Tibial nerve (tissue), 4 donors: Measurements from ENCODE around the gene AFAP1L2. TPM values are rescaled to one million over a fixed set of nuclear protein-coding genes. Genes with fewer than 3 reads are reported as not detected.
"Not testable (repeated sequence)": the region's sequence is repeated elsewhere in the genome, so short reads cannot be mapped to it uniquely, and the experiment has no call there.

Experiments
- DNase-seq, 2 donors: peaks; one replicate each; pipeline ENCODE4 v3.0.0-alpha.2; 2019; ENCODE audit warnings: low spot score in 2 of 2
- H3K27ac ChIP-seq, 4 donors: fragments of 200-600 bp; sonication (generic) in 3 of 4; one replicate each; pipeline ENCODE4 v1.5.1; 2017 to 2019; ENCODE audit warnings: mild to moderate bottlenecking in 1 of 4
- H3K27me3 ChIP-seq, 2 donors: fragments of 200-600 bp; sonication (generic) in 1 of 2; one replicate each; pipeline versions ENCODE4 v1.5.1 to v1.6.0; 2017 to 2019
- H3K36me3 ChIP-seq, 3 donors: fragments of 200-600 bp; sonication (generic); one replicate each; pipeline ENCODE4 v1.5.1; 2018 to 2019
- H3K4me1 ChIP-seq, 4 donors: fragments of 200-600 bp; sonication (generic) in 3 of 4; one replicate each; pipeline ENCODE4 v1.5.1; 2017 to 2019
- H3K4me3 ChIP-seq, 4 donors: fragments of 200-600 bp; sonication (generic) in 3 of 4; one replicate each; pipeline ENCODE4 v1.5.1; 2017 to 2019; ENCODE audit warnings: mild to moderate bottlenecking in 1 of 4, moderate library complexity in 1 of 4
- H3K9me3 ChIP-seq, 4 donors: fragments of 200-600 bp; sonication (generic) in 3 of 4; one replicate each; pipeline ENCODE4 v1.5.1; 2017 to 2019
- CTCF ChIP-seq, 5 experiments: fragments of 200-600 bp in 3 of 5; fragments of 450-650 bp in 2 of 5; sonication (generic) in 3 of 5; IDR thresholded peaks; one replicate each; pipeline ENCODE4 v1.5.1; 2016 to 2019; ENCODE audit warnings: antibody characterized with exemption in 5 of 5, mild to moderate bottlenecking in 3 of 5, moderate library complexity in 2 of 5
- EP300 ChIP-seq, 2 donors: sonication (generic); formaldehyde crosslinking; IDR thresholded peaks; one replicate each; pipeline ENCODE4 v1.6.1; 2017; ENCODE audit warnings: antibody characterized with exemption in 2 of 2, mild to moderate bottlenecking in 1 of 2
- POLR2A ChIP-seq, 2 donors: fragments of 450-650 bp; IDR thresholded peaks; one replicate each; pipeline ENCODE4 v1.6.1; 2017; ENCODE audit warnings: antibody characterized with exemption in 2 of 2, mild to moderate bottlenecking in 2 of 2, moderate library complexity in 2 of 2
- WGBS, 2 donors: methylation state at CpG; one replicate each; pipeline ENCODE4 v1.1.5; 2018; 5-methylcytosine and 5-hydroxymethylcytosine counted together
- total RNA-seq, 4 donors: library from RNA; depleted of rRNA; stranded (reverse); fragments of >200 nt; gene quantifications; one replicate each; pipeline ENCODE4 v1.1.0, GENCODE V29; 2016

Gene AFAP1L2
- total RNA-seq, 4 donors from 2014 or later = 96.3 to 176 (median 127) TPM

GRCh38 chr10:114337510-114338462 lies 66.5 kb downstream of the AFAP1L2 start:
- DNase-seq = no peak
- no peak for TF ChIP-seq CTCF (IDR thresholded peaks at IDR 0.05)
- no peak for TF ChIP-seq POLR2A (IDR thresholded peaks at IDR 0.05)
- no peak for TF ChIP-seq EP300 (IDR thresholded peaks at IDR 0.05)
- 74 to 82% methylated on average over 19 of the region's 19 CpGs for WGBS, 2 donors

GRCh38 chr10:114336823-114337509 lies 67.3 kb downstream of the AFAP1L2 start:
- TF ChIP-seq EP300 (IDR thresholded peaks at IDR 0.05) (no peak), POLR2A (IDR thresholded peaks at IDR 0.05) (no peak), CTCF (IDR thresholded peaks at IDR 0.05) (no peak)
- peaks cover 0 to 69% (median 27%) of the 10 kb centered on the region in 4 donors for H3K4me1 ChIP-seq
- 77 to 81% methylated on average over 10 of the region's 10 CpGs for WGBS, 2 donors
- H3K27me3 ChIP-seq = no peaks in the 10 kb centered on the region
- H3K27ac ChIP-seq = peak overlapping the region in 2 of 4 donors; percentile 9 to 62
- no peak overlapping the region for H3K4me3 ChIP-seq
- H3K36me3 ChIP-seq = peaks cover 0 to 46% (median 0%) of the 10 kb centered on the region in 3 donors
- DNase-seq = no peak
- H3K9me3 ChIP-seq = no peaks in the 10 kb centered on the region

More at GRCh38 chr10:114337510-114338462, 66.5 kb downstream of the AFAP1L2 start:
- H3K9me3 ChIP-seq = no peaks in the 10 kb centered on the region
- H3K36me3 ChIP-seq = peaks cover 0 to 41% (median 0%) of the 10 kb centered on the region in 3 donors
- H3K27me3 ChIP-seq = no peaks in the 10 kb centered on the region
- peaks cover 0 to 69% (median 24%) of the 10 kb centered on the region in 4 donors for H3K4me1 ChIP-seq
- H3K4me3 ChIP-seq = no peak overlapping the region
- H3K27ac ChIP-seq = peak overlapping the region in 2 of 4 donors; percentile 44 to 62

- H3K27ac ChIP-seq = no peak overlapping the region
- H3K27me3 ChIP-seq = no peaks in the 10 kb centered on the region
- peaks cover 0 to 60% (median 0%) of the 10 kb centered on the region in 3 donors for H3K36me3 ChIP-seq
- WGBS, 2 donors = 38 to 43% methylated on average over 3 of the region's 3 CpGs
- H3K4me1 ChIP-seq = peaks cover 0 to 67% (median 27%) of the 10 kb centered on the region in 4 donors
- TF ChIP-seq CTCF (IDR thresholded peaks at IDR 0.05) (no peak), POLR2A (IDR thresholded peaks at IDR 0.05) (no peak), EP300 (IDR thresholded peaks at IDR 0.05) (no peak)
- H3K4me3 ChIP-seq = no peak overlapping the region
- no peaks in the 10 kb centered on the region for H3K9me3 ChIP-seq
- no peak for DNase-seq
Observed at GRCh38 chr10:114335614-114336013, 68.7 kb downstream of the AFAP1L2 start.

- DNase-seq = no peak
- TF ChIP-seq EP300 (IDR thresholded peaks at IDR 0.05) (no peak), POLR2A (IDR thresholded peaks at IDR 0.05) (no peak), CTCF (IDR thresholded peaks at IDR 0.05) (no peak)
- no peaks in the 10 kb centered on the region for H3K9me3 ChIP-seq
- H3K4me3 ChIP-seq = no peak overlapping the region
- H3K4me1 ChIP-seq = peaks cover 0 to 77% (median 35%) of the 10 kb centered on the region in 4 donors
- WGBS, 2 donors = 4 to 21% methylated on average over 6 of the region's 6 CpGs
- peak overlapping the region in 2 of 4 donors; percentile 13 to 18 for H3K27ac ChIP-seq
- peaks cover 0 to 55% (median 0%) of the 10 kb centered on the region in 3 donors for H3K36me3 ChIP-seq
- no peaks in the 10 kb centered on the region for H3K27me3 ChIP-seq
Observed at GRCh38 chr10:114334301-114334700, 70.0 kb downstream of the AFAP1L2 start.

GRCh38 chr10:114333441-114333840 lies 70.9 kb downstream of the AFAP1L2 start:
- not testable (repeated sequence) for DNase-seq, H3K27me3 ChIP-seq, H3K9me3 ChIP-seq, H3K4me3 ChIP-seq
- peak overlapping the region in 1 of 4 donors; percentile 38 for H3K27ac ChIP-seq
- H3K4me1 ChIP-seq = peaks cover 0 to 82% (median 41%) of the 10 kb centered on the region in 4 donors
- peaks cover 0 to 55% (median 0%) of the 10 kb centered on the region in 3 donors for H3K36me3 ChIP-seq
- WGBS, 2 donors = 70 to 75% methylated on average over 5 of the region's 5 CpGs
